GM23338 (cell line): ENCODE data around the gene SH3RF3.

Source experiments
- CREB1 ChIP-seq: fragments of 250-450 bp; sonication (Bioruptor Pico); IDR thresholded peaks from 2 replicates; pipeline ENCODE4 v1.5.0; 2020; ENCODE audit warnings: low read depth, mild to moderate bottlenecking, moderate library complexity
- EZH2 ChIP-seq: fragments of 200-600 bp; sonication (generic); IDR thresholded peaks from one replicate; pipeline ENCODE4 v1.8.0; 2017; ENCODE audit warnings: antibody characterized with exemption, mild to moderate bottlenecking, low read depth; ENCODE audit not compliant: unreplicated experiment
- EZH2phosphoT487 ChIP-seq: fragments of 200-600 bp; sonication (generic); IDR thresholded peaks from one replicate; pipeline ENCODE4 v1.8.1; 2018; ENCODE audit warnings: antibody characterized with exemption; ENCODE audit not compliant: unreplicated experiment
- JUNB ChIP-seq: IDR thresholded peaks from one replicate; pipeline ENCODE4 v1.6.1; 2016; ENCODE audit warnings: antibody characterized with exemption; ENCODE audit not compliant: unreplicated experiment
- NANOG ChIP-seq: IDR thresholded peaks from 2 replicates; pipeline ENCODE4 v1.6.1; 2016; ENCODE audit warnings: antibody characterized with exemption, borderline replicate concordance
- POLR2AphosphoS5 ChIP-seq: IDR thresholded peaks from 2 replicates; pipeline ENCODE4 v1.6.1; 2016; ENCODE audit warnings: antibody characterized with exemption, low read depth
- STAT1 ChIP-seq: IDR thresholded peaks from one replicate; pipeline ENCODE4 v1.6.1; 2016; ENCODE audit warnings: antibody characterized with exemption; ENCODE audit not compliant: unreplicated experiment
- ZNF114 ChIP-seq: fragments of 250-450 bp; sonication (Bioruptor Pico); IDR thresholded peaks from 2 replicates; pipeline ENCODE4 v1.5.0; 2020; ENCODE audit warnings: mild to moderate bottlenecking, moderate library complexity
- ZNF331 ChIP-seq: fragments of 250-450 bp; sonication (Bioruptor Pico); IDR thresholded peaks from 2 replicates; pipeline ENCODE4 v1.5.0; 2020; ENCODE audit warnings: low read depth, mild to moderate bottlenecking, moderate library complexity
- ZNF462 ChIP-seq: fragments of 250-450 bp; sonication (Bioruptor Pico); IDR thresholded peaks from 2 replicates; pipeline ENCODE4 v1.5.0; 2020; ENCODE audit warnings: mild to moderate bottlenecking, moderate library complexity
- TF ChIP-seq, protein P1 (sequence below), 2 experiments: fragments of 200-600 bp in 1 of 2; sonication (generic) in 1 of 2; conservative IDR thresholded peaks; 2 replicates each; pipeline versions ENCODE4 v1.5.1 to v1.6.1; 2016 to 2017; ENCODE audit warnings: antibody characterized with exemption in 2 of 2, low read depth in 2 of 2, mild to moderate bottlenecking in 2 of 2, moderate library complexity in 1 of 2
- TF ChIP-seq, protein P2 (sequence below): IDR thresholded peaks from one replicate; pipeline ENCODE4 v1.6.1; 2018; ENCODE audit warnings: antibody characterized with exemption; ENCODE audit not compliant: unreplicated experiment
- TF ChIP-seq, protein P3 (sequence below): IDR thresholded peaks from 2 replicates; pipeline ENCODE4 v1.6.1; 2016; ENCODE audit warnings: antibody characterized with exemption

- no peak for TF ChIP-seq EZH2
- TF ChIP-seq, protein P1, sequence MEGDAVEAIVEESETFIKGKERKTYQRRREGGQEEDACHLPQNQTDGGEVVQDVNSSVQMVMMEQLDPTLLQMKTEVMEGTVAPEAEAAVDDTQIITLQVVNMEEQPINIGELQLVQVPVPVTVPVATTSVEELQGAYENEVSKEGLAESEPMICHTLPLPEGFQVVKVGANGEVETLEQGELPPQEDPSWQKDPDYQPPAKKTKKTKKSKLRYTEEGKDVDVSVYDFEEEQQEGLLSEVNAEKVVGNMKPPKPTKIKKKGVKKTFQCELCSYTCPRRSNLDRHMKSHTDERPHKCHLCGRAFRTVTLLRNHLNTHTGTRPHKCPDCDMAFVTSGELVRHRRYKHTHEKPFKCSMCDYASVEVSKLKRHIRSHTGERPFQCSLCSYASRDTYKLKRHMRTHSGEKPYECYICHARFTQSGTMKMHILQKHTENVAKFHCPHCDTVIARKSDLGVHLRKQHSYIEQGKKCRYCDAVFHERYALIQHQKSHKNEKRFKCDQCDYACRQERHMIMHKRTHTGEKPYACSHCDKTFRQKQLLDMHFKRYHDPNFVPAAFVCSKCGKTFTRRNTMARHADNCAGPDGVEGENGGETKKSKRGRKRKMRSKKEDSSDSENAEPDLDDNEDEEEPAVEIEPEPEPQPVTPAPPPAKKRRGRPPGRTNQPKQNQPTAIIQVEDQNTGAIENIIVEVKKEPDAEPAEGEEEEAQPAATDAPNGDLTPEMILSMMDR (conservative IDR thresholded peaks at IDR 0.05; ENCODE audit: low read depth in 2 of 2) = no peak
- TF ChIP-seq JUNB = no peak
- TF ChIP-seq, protein P2, sequence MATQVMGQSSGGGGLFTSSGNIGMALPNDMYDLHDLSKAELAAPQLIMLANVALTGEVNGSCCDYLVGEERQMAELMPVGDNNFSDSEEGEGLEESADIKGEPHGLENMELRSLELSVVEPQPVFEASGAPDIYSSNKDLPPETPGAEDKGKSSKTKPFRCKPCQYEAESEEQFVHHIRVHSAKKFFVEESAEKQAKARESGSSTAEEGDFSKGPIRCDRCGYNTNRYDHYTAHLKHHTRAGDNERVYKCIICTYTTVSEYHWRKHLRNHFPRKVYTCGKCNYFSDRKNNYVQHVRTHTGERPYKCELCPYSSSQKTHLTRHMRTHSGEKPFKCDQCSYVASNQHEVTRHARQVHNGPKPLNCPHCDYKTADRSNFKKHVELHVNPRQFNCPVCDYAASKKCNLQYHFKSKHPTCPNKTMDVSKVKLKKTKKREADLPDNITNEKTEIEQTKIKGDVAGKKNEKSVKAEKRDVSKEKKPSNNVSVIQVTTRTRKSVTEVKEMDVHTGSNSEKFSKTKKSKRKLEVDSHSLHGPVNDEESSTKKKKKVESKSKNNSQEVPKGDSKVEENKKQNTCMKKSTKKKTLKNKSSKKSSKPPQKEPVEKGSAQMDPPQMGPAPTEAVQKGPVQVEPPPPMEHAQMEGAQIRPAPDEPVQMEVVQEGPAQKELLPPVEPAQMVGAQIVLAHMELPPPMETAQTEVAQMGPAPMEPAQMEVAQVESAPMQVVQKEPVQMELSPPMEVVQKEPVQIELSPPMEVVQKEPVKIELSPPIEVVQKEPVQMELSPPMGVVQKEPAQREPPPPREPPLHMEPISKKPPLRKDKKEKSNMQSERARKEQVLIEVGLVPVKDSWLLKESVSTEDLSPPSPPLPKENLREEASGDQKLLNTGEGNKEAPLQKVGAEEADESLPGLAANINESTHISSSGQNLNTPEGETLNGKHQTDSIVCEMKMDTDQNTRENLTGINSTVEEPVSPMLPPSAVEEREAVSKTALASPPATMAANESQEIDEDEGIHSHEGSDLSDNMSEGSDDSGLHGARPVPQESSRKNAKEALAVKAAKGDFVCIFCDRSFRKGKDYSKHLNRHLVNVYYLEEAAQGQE = no peak
- TF ChIP-seq POLR2AphosphoS5 = no peak
- no peak for TF ChIP-seq ZNF331 (CRISPR knock-in tag)
- no peak for TF ChIP-seq EZH2phosphoT487
- no peak for TF ChIP-seq STAT1
- no peak for TF ChIP-seq CREB1 (CRISPR knock-in tag)
- no peak for TF ChIP-seq ZNF462 (CRISPR knock-in tag)
- TF ChIP-seq NANOG = no peak
- TF ChIP-seq ZNF114 (CRISPR knock-in tag) = no peak
- TF ChIP-seq, protein P3, sequence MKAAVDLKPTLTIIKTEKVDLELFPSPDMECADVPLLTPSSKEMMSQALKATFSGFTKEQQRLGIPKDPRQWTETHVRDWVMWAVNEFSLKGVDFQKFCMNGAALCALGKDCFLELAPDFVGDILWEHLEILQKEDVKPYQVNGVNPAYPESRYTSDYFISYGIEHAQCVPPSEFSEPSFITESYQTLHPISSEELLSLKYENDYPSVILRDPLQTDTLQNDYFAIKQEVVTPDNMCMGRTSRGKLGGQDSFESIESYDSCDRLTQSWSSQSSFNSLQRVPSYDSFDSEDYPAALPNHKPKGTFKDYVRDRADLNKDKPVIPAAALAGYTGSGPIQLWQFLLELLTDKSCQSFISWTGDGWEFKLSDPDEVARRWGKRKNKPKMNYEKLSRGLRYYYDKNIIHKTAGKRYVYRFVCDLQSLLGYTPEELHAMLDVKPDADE = no peak
These were observed 184.3 kb downstream of the SH3RF3 start for GRCh38 chr2:109313343-109313742.
